Activated CD4-positive, alpha-beta memory T cell treated with anti-CD3 and anti-CD28 coated beads for 36 hours (primary cell): ENCODE results near the gene DDI1. TPM values are rescaled to one million over a fixed set of nuclear protein-coding genes. Genes with fewer than 3 reads are reported as not detected.

Experiments used
- CTCF ChIA-PET: fragments of 350-600 bp; sonication (Branson Sonifier 250); formaldehyde crosslinking; loops from one replicate; lab custom pipeline; 2021; ENCODE audit warnings: antibody characterized with exemption, inconsistent platforms; lab: Charles Lee
- POLR2A ChIA-PET: fragments of 350-600 bp; sonication (Branson Sonifier 250); formaldehyde crosslinking; loops from one replicate; lab custom pipeline; 2021; ENCODE audit warnings: antibody characterized with exemption; lab: Charles Lee
- DNase-seq: peaks from one replicate; pipeline ENCODE4 v3.0.0-alpha.2; 2020
- H3K27ac Mint-ChIP-seq: one replicate; pipeline ENCODE4 v1.8.0; 2021; ENCODE audit warnings: mixed read lengths
- H3K27me3 Mint-ChIP-seq: one replicate; pipeline ENCODE4 v1.8.0; 2021; ENCODE audit warnings: mixed read lengths
- H3K36me3 Mint-ChIP-seq: one replicate; pipeline ENCODE4 v1.8.0; 2021; ENCODE audit warnings: mixed read lengths
- H3K4me1 Mint-ChIP-seq: one replicate; pipeline ENCODE4 v1.8.0; 2021; ENCODE audit warnings: low read depth, mixed read lengths
- H3K4me3 Mint-ChIP-seq: one replicate; pipeline ENCODE4 v1.8.0; 2021; ENCODE audit warnings: mild to moderate bottlenecking, mixed read lengths
- H3K9me3 Mint-ChIP-seq: one replicate; pipeline ENCODE4 v1.8.0; 2021; ENCODE audit warnings: mixed read lengths
- intact Hi-C: fragments of 100-400 bp; cut with micrococcal nuclease; formaldehyde crosslinking; loops from one replicate; pipeline ENCODE4 v1.15.1; 2023
- total RNA-seq, 2 experiments: library from RNA; stranded (reverse); gene quantifications; one replicate each; pipeline ENCODE4 v1.2.3, GENCODE V29; 2021

The DDI1 gene
- total RNA-seq, result not detected

DNA sequence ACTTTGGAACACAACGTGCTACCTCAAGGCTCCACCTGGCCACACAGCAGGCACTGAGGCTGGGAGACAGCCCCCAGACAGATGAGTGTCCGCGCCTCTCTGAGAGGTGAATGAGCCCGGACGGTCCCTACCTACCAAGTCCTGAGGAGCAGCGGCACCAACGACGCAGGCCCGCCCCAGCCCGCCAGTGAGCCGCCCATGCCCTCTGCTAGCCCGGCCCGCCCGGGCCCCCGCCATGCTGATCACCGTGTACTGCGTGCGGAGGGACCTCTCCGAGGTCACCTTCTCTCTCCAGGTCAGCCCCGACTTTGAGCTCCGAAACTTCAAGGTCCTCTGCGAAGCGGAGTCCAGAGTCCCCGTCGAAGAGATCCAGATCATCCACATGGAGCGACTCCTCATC, at the start of gene DDI1:
TSS of gene DDI1 (plus strand) at position 53 of the 400 bp plus-strand sequence. CDS start at position 236, 183 bp downstream.
- Mint-ChIP-seq H3K36me3 (no peaks in the 10 kb centered on the region), H3K9me3 (peaks cover 5% of the 10 kb centered on the region), H3K27ac (no peak within 1 kb of the TSS), H3K27me3 (no peaks in the 10 kb centered on the region), H3K4me1 (no peaks in the 10 kb centered on the region), H3K4me3 (no peak within 1 kb of the TSS)
- CTCF ChIA-PET, result no interaction called here
- no peak for DNase-seq
- POLR2A ChIA-PET, result no interaction called here
- intact Hi-C loops, result no loop called here

- ChIA-PET POLR2A (no interaction called here), CTCF (no interaction called here)
- Mint-ChIP-seq H3K9me3 (no peaks in the 10 kb centered on the region), H3K27me3 (no peaks in the 10 kb centered on the region), H3K4me1 (no peaks in the 10 kb centered on the region), H3K27ac (no peak overlapping the region), H3K4me3 (no peak overlapping the region), H3K36me3 (no peaks in the 10 kb centered on the region)
- intact Hi-C loops, result no loop called here
- DNase-seq, result no peak
Measured at GRCh38 chr11:103987629-103988594, 48.5 kb upstream of the DDI1 start.

DNA sequence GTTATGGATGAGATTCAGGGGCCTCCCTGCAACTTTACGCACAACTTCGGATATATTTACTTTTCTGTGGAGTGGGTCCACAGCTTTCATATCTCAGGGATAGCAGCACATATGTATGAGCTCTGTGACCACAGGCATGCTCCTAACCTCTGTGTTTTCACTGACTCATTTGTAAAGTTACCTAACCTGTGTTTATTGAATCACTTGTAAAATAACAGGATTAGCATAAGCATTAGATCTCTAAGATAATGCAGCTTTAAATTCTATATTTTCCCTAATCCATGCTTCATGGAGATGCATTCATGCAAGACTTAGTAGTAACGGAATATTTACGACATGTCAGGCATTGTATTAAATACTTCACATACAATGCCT, 47.9 kb upstream of the DDI1 start:
- H3K4me3 Mint-ChIP-seq, result no peak overlapping the region
- POLR2A ChIA-PET, result no interaction called here
- no peaks in the 10 kb centered on the region for H3K9me3 Mint-ChIP-seq
- CTCF ChIA-PET, result no interaction called here
- intact Hi-C loops, result no loop called here
- no peaks in the 10 kb centered on the region for H3K4me1 Mint-ChIP-seq
- DNase-seq, result no peak
- no peak overlapping the region for H3K27ac Mint-ChIP-seq
- no peaks in the 10 kb centered on the region for H3K36me3 Mint-ChIP-seq
- no peaks in the 10 kb centered on the region for H3K27me3 Mint-ChIP-seq

DNA sequence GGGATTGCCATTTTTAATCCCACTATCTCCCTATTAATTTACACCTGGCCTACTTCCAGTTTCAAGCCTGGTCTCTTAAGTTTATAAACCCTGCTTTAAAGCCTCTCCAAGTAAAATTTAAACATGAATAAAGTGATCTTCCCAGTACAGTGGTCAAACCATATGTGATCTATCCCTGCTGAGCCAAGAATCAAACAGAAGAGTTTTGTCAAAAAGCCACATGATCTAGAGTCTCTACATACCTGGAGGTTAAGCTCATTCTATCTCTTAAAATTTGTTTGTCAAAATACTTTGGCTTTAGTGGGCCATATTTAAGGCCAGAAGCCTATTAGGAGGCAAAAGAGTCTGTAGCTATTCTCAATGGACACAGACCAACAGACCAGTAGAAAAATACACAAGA, 42.9 kb upstream of the DDI1 start:
- no peaks in the 10 kb centered on the region for H3K9me3 Mint-ChIP-seq
- ChIA-PET CTCF (no interaction called here), POLR2A (no interaction called here)
- intact Hi-C loops, result no loop called here
- DNase-seq, result no peak
- H3K27ac Mint-ChIP-seq, result no peak overlapping the region
- no peak overlapping the region for H3K4me3 Mint-ChIP-seq
- H3K4me1 Mint-ChIP-seq, result no peaks in the 10 kb centered on the region
- no peaks in the 10 kb centered on the region for H3K36me3 Mint-ChIP-seq
- no peaks in the 10 kb centered on the region for H3K27me3 Mint-ChIP-seq

- H3K9me3 Mint-ChIP-seq, result no peaks in the 10 kb centered on the region
- ChIA-PET POLR2A (no interaction called here), CTCF (no interaction called here)
- H3K27ac Mint-ChIP-seq, result no peak overlapping the region
- intact Hi-C loops, result no loop called here
- no peak overlapping the region for H3K4me3 Mint-ChIP-seq
- no peak for DNase-seq
- H3K36me3 Mint-ChIP-seq, result no peaks in the 10 kb centered on the region
- no peaks in the 10 kb centered on the region for H3K27me3 Mint-ChIP-seq
- no peaks in the 10 kb centered on the region for H3K4me1 Mint-ChIP-seq
Measured at GRCh38 chr11:103994094-103994493, 42.3 kb upstream of the DDI1 start.

GRCh38 chr11:103994518-103994917, 41.9 kb upstream of the DDI1 start:
- no peak overlapping the region for H3K27ac Mint-ChIP-seq
- intact Hi-C loops, result no loop called here
- DNase-seq, result no peak
- H3K9me3 Mint-ChIP-seq, result no peaks in the 10 kb centered on the region
- no peaks in the 10 kb centered on the region for H3K36me3 Mint-ChIP-seq
- ChIA-PET CTCF (no interaction called here), POLR2A (no interaction called here)
- H3K27me3 Mint-ChIP-seq, result no peaks in the 10 kb centered on the region
- H3K4me1 Mint-ChIP-seq, result no peaks in the 10 kb centered on the region
- no peak overlapping the region for H3K4me3 Mint-ChIP-seq

DNA sequence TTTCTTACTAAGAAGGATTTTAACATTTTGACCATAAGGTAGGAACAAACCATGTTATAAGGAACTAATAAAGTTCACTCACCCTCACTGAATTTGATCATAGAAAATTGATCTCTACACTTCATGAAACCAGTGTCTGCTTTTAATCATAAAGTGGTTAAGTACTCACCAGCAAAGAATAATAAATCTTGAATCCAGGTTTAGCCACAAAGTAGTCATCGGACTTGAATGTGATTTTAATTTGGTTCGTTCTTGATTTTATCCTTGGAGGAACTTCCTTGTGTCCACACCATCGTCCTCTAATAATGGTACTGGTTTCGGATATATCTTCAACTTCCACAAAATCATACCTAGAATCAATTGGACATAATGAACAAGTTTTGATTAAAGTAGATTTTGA, 40.5 kb upstream of the DDI1 start:
- POLR2A ChIA-PET, result no interaction called here
- no peak for DNase-seq
- CTCF ChIA-PET, result no interaction called here
- intact Hi-C loops, result no loop called here
- Mint-ChIP-seq H3K27ac (no peak overlapping the region), H3K36me3 (no peaks in the 10 kb centered on the region), H3K4me3 (no peak overlapping the region), H3K4me1 (no peaks in the 10 kb centered on the region), H3K27me3 (no peaks in the 10 kb centered on the region), H3K9me3 (no peaks in the 10 kb centered on the region)

DNA sequence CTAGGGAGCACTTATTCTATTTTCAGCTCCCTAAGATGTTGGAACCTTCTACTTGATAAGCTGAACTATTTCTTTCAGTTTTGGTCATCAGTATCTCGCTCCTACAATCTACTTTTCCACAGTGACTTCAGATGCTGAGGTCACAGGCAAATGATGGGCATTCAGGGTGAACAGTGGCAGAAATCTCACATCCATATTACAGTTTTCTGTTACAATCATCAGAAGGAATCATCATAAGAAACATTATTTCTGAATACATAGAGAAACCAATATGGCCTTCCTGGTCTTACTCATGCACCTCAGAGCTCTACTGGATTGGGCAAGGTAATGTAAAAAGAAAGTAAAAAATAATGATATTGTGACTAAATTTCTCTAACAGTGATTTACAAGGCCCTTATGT, 39.4 kb upstream of the DDI1 start:
- H3K9me3 Mint-ChIP-seq, result no peaks in the 10 kb centered on the region
- H3K27me3 Mint-ChIP-seq, result no peaks in the 10 kb centered on the region
- intact Hi-C loops, result no loop called here
- CTCF ChIA-PET, result no interaction called here
- H3K27ac Mint-ChIP-seq, result no peak overlapping the region
- H3K4me1 Mint-ChIP-seq, result no peaks in the 10 kb centered on the region
- no peak for DNase-seq
- POLR2A ChIA-PET, result no interaction called here
- H3K4me3 Mint-ChIP-seq, result no peak overlapping the region
- H3K36me3 Mint-ChIP-seq, result no peaks in the 10 kb centered on the region

DNA sequence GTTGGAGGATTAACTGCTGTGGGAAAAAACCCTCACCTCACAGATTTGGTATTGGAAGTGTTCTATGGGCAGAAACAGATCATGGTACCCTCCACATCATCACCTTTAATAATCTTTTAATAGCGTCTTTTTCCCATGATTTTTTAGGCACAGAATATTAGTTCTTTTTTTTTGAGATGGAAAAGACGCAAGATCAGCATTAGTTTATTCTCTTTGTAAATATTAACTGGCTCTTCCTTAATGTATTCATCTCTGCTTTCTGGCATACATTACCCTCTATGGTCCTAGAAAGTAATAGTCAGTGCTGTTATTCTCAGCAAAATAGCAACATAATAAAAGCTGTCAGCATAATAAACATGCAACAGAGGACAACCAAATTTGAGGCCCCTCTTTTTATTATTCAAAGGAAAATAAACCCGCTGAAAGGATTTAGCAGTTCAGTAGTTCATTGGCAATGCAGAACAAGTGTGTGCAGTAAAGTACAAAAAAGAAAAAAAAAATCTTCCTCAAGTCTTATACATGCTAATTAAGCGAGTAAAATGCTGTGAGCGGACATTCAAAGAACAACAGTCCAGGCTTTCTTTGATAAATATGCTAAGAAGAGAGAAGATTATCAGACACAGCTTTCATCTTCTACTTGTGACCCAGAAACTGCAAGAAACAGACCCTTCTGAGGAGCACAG, 37.5 kb upstream of the DDI1 start:
- Mint-ChIP-seq H3K4me1 (no peaks in the 10 kb centered on the region), H3K27me3 (no peaks in the 10 kb centered on the region), H3K9me3 (no peaks in the 10 kb centered on the region), H3K27ac (no peak overlapping the region), H3K4me3 (no peak overlapping the region), H3K36me3 (no peaks in the 10 kb centered on the region)
- POLR2A ChIA-PET, result interaction anchor here (0.7 kb wide), 1 partner anchor 1430 kb away, joined by 3 read pairs; no protein-coding TSS in a partner anchor
- intact Hi-C loops, result no loop called here
- CTCF ChIA-PET, result no interaction called here
- DNase-seq, result no peak

GRCh38 chr11:104000798-104001197, 35.6 kb upstream of the DDI1 start:
- Mint-ChIP-seq H3K9me3 (no peaks in the 10 kb centered on the region), H3K27ac (no peak overlapping the region), H3K4me3 (no peak overlapping the region), H3K4me1 (no peaks in the 10 kb centered on the region), H3K36me3 (no peaks in the 10 kb centered on the region), H3K27me3 (no peaks in the 10 kb centered on the region)
- ChIA-PET CTCF (no interaction called here), POLR2A (no interaction called here)
- intact Hi-C loops, result no loop called here
- no peak for DNase-seq

- POLR2A ChIA-PET, result no interaction called here
Measured at GRCh38 chr11:104001561-104002056, 34.8 kb upstream of the DDI1 start.

DNA sequence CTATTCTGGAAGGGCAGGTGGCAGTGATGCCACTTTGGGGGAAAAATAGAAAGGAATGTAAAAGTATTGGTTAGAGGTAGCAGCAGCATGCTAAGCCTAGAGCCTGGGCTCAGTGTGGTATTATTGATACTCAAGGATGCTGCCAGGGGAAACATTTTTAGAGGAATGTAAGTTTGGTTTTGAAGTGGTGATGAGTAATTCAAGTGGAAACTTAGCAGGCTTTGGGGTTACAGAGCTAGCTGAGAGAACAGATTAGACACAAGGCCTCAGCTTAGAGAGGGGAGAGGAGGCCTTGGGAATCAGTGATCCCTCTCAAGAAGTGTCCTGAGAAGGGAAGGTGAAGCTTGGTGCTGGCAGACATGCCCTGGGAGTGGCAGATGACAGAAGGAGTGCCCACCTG, 32.9 kb upstream of the DDI1 start:
- Mint-ChIP-seq H3K4me1 (no peaks in the 10 kb centered on the region), H3K27ac (no peak overlapping the region), H3K4me3 (no peak overlapping the region), H3K9me3 (no peaks in the 10 kb centered on the region), H3K36me3 (no peaks in the 10 kb centered on the region), H3K27me3 (peaks cover 1% of the 10 kb centered on the region)
- no peak for DNase-seq
- ChIA-PET CTCF (no interaction called here), POLR2A (no interaction called here)
- intact Hi-C loops, result no loop called here

More at GRCh38 chr11:104001561-104002056, 34.8 kb upstream of the DDI1 start:
- Mint-ChIP-seq H3K4me3 (no peak overlapping the region), H3K4me1 (no peaks in the 10 kb centered on the region), H3K9me3 (no peaks in the 10 kb centered on the region), H3K36me3 (no peaks in the 10 kb centered on the region), H3K27ac (no peak overlapping the region), H3K27me3 (no peaks in the 10 kb centered on the region)
- CTCF ChIA-PET, result no interaction called here
- no peak for DNase-seq
- intact Hi-C loops, result no loop called here
